Occipital lobe (tissue), 2 donors: ENCODE data around the gene TUBB6. TPM values are rescaled to one million over a fixed set of nuclear protein-coding genes. Genes with fewer than 3 reads are reported as not detected.

Experiments used
- DNase-seq: peaks from one replicate; lab custom pipeline; 2025; lab: John Stamatoyannopoulos, UW
- total RNA-seq: library from RNA; depleted of rRNA; stranded (reverse); fragments of >200 nt; gene quantifications from one replicate; pipeline ENCODE4 v1.2.3, GENCODE V29; 2014

Gene TUBB6
- total RNA-seq, 1 donor from 2014 or later = 36.8 TPM

DNA sequence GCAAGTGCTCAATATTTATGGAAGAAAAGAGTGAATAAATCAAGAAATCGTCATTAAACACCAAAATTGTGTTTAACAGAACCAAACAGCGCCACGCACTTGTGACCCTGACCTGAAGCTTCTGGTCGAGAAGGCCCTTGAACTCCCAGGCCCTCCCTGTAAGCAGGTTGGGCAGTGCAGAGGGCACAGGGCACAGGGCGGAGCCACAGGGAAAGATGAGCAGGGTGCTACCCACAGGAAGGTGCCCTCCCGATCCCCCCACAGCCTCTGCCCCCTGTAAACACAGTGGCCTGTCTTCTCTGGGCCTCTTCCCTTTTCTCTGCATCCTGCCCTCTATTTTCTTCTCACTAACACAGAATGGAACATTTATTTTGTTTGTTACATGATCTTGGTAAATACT is 16.9 kb upstream of the TUBB6 start:
- DNase-seq = no peak

- DNase-seq = no peak
Observed at GRCh38 chr18:12291690-12292089, 16.4 kb upstream of the TUBB6 start.

- DNase-seq = no peak
Observed at GRCh38 chr18:12293831-12294230, 14.2 kb upstream of the TUBB6 start.

DNA sequence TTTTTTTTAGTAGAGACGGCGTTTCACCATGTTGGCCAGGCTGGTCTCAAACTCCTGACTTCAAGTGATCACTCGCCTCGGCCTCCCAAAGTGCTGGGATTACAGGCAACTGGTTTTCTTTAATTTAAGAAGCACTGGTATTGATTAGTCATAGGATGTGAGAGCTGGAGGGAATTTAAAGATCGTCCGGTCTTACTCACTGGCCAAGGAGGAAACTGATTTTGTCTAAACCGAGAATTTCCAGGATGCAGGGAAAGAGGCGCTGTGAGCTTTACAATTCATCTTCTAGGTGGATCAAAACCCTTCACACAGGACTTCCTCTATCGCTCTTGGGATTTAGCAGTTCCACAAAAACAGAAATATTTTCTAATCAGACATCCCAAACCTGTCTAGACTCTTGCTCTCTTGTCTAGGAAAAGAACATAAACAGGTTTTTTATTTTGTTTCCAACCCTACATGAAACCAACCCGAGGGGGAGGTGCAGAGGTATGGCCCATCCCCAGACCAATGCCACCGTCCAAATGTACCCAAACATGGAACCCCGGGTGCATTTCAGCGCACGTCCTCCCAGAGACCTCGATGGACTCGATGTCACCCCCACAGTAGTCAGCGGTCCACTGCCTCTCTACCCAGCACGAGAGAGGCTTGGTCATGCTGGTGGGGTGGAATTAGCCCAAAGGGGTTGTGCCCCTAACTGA is 12.5 kb upstream of the TUBB6 start:
- no peak for DNase-seq

GRCh38 chr18:12296087-12296403 is 12.0 kb upstream of the TUBB6 start:
- DNase-seq = no peak

- no peak for DNase-seq
Observed at GRCh38 chr18:12296457-12296856, 11.6 kb upstream of the TUBB6 start.

- no peak for DNase-seq
Observed at GRCh38 chr18:12299862-12300261, 8.2 kb upstream of the TUBB6 start.

GRCh38 chr18:12301263-12302005 is 6.6 kb upstream of the TUBB6 start:
- DNase-seq = no peak

DNA sequence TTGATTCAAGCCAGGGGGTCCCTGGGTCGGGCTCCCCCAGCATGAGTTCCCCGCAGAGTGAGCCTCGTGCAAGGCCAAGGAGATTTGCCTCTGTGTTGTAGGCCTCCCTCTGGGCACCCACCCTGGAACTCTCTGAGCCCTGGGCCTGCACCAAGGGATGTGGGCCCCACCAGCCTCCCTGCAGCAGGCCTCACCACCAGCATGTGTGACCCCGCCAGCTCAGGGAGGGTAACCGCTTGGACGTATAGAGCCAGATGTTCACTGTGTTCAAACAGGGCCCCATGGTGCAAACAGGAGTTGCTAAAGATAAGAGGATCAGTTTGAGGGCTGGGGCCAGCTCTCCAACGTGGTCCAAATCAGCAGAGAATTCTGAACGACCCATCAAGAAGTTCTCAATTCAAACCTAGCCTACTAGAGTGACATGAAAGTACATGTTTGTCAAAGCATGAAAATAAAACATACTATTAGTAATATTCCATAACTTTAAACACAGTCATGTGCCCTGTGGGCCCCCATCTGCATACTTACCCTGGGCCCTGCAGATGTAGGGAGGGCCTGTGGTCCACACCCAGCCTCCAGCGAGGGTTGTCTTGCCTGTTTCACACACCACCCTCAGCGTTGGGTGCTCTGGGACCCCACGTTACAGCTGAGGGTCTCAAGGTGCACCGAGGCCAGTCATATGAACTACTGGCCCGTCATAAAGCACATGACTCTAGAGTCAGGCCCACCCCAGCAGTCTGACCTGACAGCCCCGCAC is 5.5 kb upstream of the TUBB6 start:
- no peak for DNase-seq

GRCh38 chr18:12304351-12305210 is 3.5 kb upstream of the TUBB6 start:
- DNase-seq = no peak

- DNase-seq = no peak
Observed at GRCh38 chr18:12305211-12305610, 2.8 kb upstream of the TUBB6 start.

DNA sequence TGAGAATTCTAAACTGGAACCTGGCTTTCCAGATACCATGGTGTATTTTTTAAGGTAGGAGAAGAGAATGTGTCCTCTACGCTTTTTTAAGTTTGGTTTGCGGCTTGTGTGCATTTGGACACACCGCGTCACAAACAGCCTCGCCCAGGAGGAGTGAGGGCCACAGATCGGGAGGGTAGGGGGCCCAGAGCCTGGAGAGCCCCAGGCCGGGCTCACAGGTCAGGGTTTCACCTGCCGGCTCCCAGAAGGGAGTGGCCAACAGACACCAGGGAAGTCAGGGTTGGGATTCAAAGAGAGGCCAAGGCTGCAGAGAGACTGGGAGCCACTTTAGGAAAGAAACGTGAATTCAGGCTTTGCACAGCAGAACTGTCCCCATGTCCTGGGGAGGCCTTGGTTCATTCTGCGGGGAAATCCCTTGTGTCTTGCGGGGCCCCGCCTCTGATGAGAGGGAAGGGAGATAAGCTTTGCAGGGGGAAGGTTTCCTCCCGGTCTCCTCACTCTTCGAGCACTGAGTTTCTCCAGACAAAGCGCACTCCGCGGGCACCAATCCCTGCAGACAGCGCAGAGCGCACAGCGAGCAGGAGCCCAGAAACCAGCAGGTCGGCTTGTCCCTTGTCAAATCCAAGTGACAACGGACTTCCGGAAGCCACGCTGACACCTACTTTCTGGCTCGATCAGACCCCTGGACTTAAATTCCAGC is 2.0 kb upstream of the TUBB6 start:
- DNase-seq = no peak

DNA sequence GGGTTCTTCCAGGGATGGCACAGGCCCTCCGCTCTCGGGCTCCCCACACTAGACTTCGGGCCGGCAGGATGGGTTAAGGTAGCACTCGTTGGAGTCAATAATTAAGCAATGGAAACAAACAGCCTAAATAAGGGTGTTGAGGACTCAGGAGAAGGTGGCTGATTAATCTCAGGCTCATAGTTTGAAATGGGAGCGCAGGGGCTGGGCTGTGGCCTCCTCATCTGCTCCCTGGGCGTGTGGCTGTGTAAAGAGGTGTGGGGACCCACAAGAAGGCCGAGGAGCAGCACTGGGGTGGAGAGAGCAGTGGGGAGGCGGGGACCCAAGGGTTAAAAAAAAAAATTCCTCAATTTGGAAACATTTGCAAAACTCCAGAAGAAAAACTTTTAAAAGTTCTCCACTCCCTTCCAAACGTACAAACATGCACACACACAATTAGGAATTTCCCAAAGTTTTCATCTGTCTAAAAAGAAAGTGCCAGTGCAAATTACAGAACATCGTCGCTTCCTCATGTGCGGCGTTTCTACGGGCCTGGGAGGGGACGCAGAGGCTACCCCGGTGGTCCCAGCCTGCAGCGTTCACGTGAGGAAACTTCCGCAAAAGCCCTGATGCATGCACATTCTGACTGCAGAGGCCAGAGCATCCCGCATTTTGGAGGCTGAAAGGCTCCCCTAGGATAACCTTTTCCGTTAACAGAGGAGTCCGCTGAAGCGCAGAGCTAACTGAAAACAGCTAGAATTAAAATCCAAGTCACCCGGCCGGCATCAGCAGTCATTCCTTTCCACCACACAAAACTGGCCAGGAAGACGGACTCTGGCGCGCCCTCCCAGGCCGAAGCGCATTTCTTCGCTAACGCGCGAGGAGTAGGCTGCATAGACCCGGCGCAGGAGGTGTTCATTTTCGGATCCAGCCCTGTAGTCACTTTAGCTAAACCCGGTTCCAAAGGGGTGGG is 1.0 kb upstream of the TUBB6 start:
- no peak for DNase-seq

- DNase-seq = peak; percentile 33
Observed at GRCh38 chr18:12308386-12309100, 502 bp downstream of the TUBB6 start.

DNA sequence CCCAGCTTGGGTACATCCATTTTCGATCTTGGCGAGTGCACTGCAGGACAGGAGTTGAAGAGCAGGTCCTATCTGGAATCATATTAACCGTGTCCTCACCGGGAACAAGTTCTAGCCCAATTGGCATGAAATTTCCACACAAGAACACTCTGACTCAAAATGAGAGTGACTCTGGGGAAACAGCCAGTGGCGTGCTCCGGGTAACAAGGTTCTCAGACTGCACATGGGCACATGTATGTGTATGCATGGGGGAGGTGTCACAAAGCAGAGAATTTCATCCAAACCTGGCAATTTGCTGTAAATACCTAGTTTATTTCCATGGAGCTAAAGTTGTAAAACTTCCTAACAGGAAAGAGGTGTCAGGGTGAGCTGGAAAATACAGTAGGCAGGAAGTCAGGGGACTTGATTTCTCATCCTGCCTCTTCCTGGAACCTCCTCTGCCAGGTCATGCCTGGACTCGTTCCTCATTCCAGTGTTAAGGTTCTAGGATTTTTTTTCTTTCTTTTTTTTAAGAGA is 1.7 kb downstream of the TUBB6 start:
- DNase-seq = no peak

- no peak for DNase-seq
Observed at GRCh38 chr18:12310762-12311161, 2.7 kb downstream of the TUBB6 start.

- DNase-seq = no peak
Observed at GRCh38 chr18:12312976-12313375, 4.9 kb downstream of the TUBB6 start.

GRCh38 chr18:12313530-12314245 is 5.6 kb downstream of the TUBB6 start:
- no peak for DNase-seq
